Measurements from ENCODE around the gene BBX.

GRCh38 chr3:107633327-107634098 is 110.8 kb downstream of the BBX start:
- TF ChIP-seq CREB5 (CRISPR knock-in tag; IDR thresholded peaks at IDR 0.05; ENCODE audit: low read depth) = no peak
- TF ChIP-seq ZNF565 (CRISPR knock-in tag; conservative IDR thresholded peaks at IDR 0.05; ENCODE audit: low read depth) = no peak
- no peak for TF ChIP-seq ARNTL (CRISPR knock-in tag; IDR thresholded peaks at IDR 0.05; ENCODE audit: borderline replicate concordance, low read depth)
- TF ChIP-seq ZFP30 (CRISPR knock-in tag; IDR thresholded peaks at IDR 0.05) = no peak
- no peak for TF ChIP-seq ISL1 (CRISPR knock-in tag; IDR thresholded peaks at IDR 0.05)

All from SK-N-SH treated with all-trans-retinoic acid at 6 μM for 48 hours (cell line).